Erythroblast (primary cell): ENCODE data around the gene APRT.

Experiments used
- GATA1 ChIP-seq: IDR thresholded peaks from 2 replicates; pipeline ENCODE4 v1.6.1; 2011; ENCODE audit warnings: low read depth, mild to moderate bottlenecking, control low read depth, low read length, moderate library complexity
- POLR2A ChIP-seq: IDR thresholded peaks from 2 replicates; pipeline ENCODE4 v1.6.1; 2011; ENCODE audit warnings: mild to moderate bottlenecking, low read length

- TF ChIP-seq POLR2A (no peak), GATA1 (no peak)
These were observed 19.0 kb downstream of the APRT start for GRCh38 chr16:88792668-88793250.
